CD4-positive, alpha-beta T cell (primary cell): ENCODE measurements around the gene SDC4. TPM values are rescaled to one million over a fixed set of nuclear protein-coding genes. Genes with fewer than 3 reads are reported as not detected.

Experiments used
- ATAC-seq: fragments of 200-7000 bp; cut with Tn5 transposase; one replicate; pipeline ENCODE4 v1.10.0; 2022; ENCODE audit warnings: mild to moderate bottlenecking; ENCODE audit not compliant: poor library complexity
- CTCF ChIA-PET: fragments of 350-600 bp; sonication (Branson Sonifier 250); formaldehyde crosslinking; loops from one replicate; lab custom pipeline; 2021; ENCODE audit warnings: antibody characterized with exemption, inconsistent platforms; lab: Charles Lee
- POLR2A ChIA-PET: fragments of 350-600 bp; sonication (Branson Sonifier 250); formaldehyde crosslinking; loops from one replicate; lab custom pipeline; 2021; ENCODE audit warnings: antibody characterized with exemption, inconsistent platforms; lab: Charles Lee
- DNase-seq, 14 experiments: peaks; one replicate each; pipeline ENCODE4 v3.0.0-alpha.2; 2013 to 2020; ENCODE audit warnings: mixed read lengths in 2 of 14
- H3K27ac ChIP-seq, 2 donors: one replicate each; pipeline versions ENCODE4 v1.5.1 to v1.7.0; 2013; ENCODE audit warnings: low read length in 2 of 2, low read depth in 1 of 2, mild to moderate bottlenecking in 1 of 2
- H3K27me3 ChIP-seq, 2 experiments: 1 replicate in 1 of 2; 2 replicates in 1 of 2; pipeline versions ENCODE4 v1.6.1 to v1.7.0; 2013; ENCODE audit warnings: low read length in 2 of 2, control low read depth in 1 of 2, mild to moderate bottlenecking in 1 of 2, moderate library complexity in 1 of 2; ENCODE audit not compliant: insufficient read depth in 2 of 2, control insufficient read depth in 1 of 2
- H3K36me3 ChIP-seq: one replicate; pipeline ENCODE4 v1.6.1; 2013; ENCODE audit warnings: low read length, control low read depth; ENCODE audit not compliant: insufficient read depth
- H3K4me1 ChIP-seq: one replicate; pipeline ENCODE4 v1.6.1; 2013; ENCODE audit warnings: low read length, control low read depth; ENCODE audit not compliant: insufficient read depth
- H3K4me3 ChIP-seq: one replicate; pipeline ENCODE4 v1.5.1; 2013; ENCODE audit warnings: mild to moderate bottlenecking, low read length, moderate library complexity
- H3K9me3 ChIP-seq, 2 experiments: 1 replicate in 1 of 2; 2 replicates in 1 of 2; pipeline versions ENCODE4 v1.6.1 to v1.7.0; 2013; ENCODE audit warnings: low read length in 2 of 2, mild to moderate bottlenecking in 2 of 2, control low read depth in 1 of 2, moderate library complexity in 1 of 2; ENCODE audit not compliant: control insufficient read depth in 1 of 2, insufficient read depth in 1 of 2
- H3K27ac Mint-ChIP-seq: one replicate; pipeline ENCODE4 v1.8.0; 2020; ENCODE audit warnings: mixed read lengths
- H3K27me3 Mint-ChIP-seq: one replicate; pipeline ENCODE4 v1.8.0; 2021; ENCODE audit warnings: mixed read lengths
- H3K36me3 Mint-ChIP-seq: one replicate; pipeline ENCODE4 v1.8.0; 2021; ENCODE audit warnings: low read depth, mixed read lengths
- H3K4me1 Mint-ChIP-seq: one replicate; pipeline ENCODE4 v1.8.0; 2021; ENCODE audit warnings: low read depth, mixed read lengths
- H3K4me3 Mint-ChIP-seq: one replicate; pipeline ENCODE4 v1.8.0; 2020; ENCODE audit warnings: mild to moderate bottlenecking, mixed read lengths
- H3K9me3 Mint-ChIP-seq: one replicate; pipeline ENCODE4 v1.8.0; 2020; ENCODE audit warnings: mixed read lengths
- intact Hi-C, 2 experiments: fragments of 100-400 bp; cut with DNase I in 1 of 2; cut with micrococcal nuclease in 1 of 2; formaldehyde crosslinking; loops; one replicate each; pipeline versions ENCODE4 v1.15.1 to v1.9.0; 2023 to 2025; cut with DNase I, micrococcal nuclease
- total RNA-seq, 174 experiments: library from RNA in 2 of 174; stranded (reverse) in 2 of 174; gene quantifications; one replicate each; pipeline ENCODE4 v1.2.3 and lab custom pipeline; 2021 to 2026
- TF ChIP-seq, protein P1 (sequence below): fragments of 200-600 bp; IDR thresholded peaks from one replicate; pipeline ENCODE4 v1.8.0; 2022; ENCODE audit warnings: antibody characterized with exemption, mild to moderate bottlenecking

Gene SDC4
- total RNA-seq, 2 experiments from 2014 or later, result 1.0 to 1.1 TPM

DNA sequence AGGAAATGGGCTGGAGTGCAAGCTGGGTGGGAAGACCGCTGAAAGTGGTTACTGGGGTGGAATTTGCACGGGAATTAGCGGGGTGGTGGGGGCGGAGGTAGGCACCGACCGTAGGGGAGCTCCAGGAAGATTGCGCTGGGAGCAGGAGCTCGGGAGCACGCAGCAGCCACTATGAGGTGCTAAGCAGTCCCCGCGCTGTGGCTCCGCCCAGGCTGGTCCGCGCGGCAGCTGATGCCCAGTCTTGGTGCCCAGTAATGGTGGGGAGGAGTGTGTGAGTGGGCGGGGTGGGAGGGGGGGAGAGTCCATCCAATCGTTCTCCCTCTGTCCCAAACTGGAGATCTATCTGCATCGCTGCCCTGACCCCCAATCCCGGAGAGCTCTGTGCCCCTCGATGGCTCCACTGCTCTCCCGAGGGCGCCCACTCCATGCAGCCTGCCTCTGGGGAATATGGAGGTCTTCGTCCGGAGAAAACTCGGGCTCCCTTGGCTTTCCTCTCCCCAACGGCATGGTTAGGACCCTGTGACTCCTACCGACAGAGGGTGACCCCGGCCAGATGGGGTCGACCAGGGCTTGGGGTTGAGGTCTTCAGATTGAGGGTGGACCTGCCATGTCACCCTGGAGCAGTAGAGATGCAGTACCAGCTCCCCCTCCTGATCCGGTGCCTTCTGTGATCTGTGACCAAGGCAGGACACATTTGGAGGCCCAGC, 24.6 kb upstream of the SDC4 start:
- Mint-ChIP-seq H3K27ac (peak overlapping the region; percentile 96), H3K27me3 (no peaks in the 10 kb centered on the region), H3K36me3 (peaks cover 29% of the 10 kb centered on the region), H3K4me1 (peaks cover 53% of the 10 kb centered on the region), H3K9me3 (no peaks in the 10 kb centered on the region), H3K4me3 (peak overlapping the region; percentile 90)
- peak overlapping the region; percentile 62 to 73 for H3K27ac ChIP-seq
- POLR2A ChIA-PET, result interaction anchor here (0.8 to 4.7 kb wide), 14 partner anchors 9 to 1916 kb away, joined by 3 to 184 read pairs (median 8); partner anchors contain the start of genes DBNDD2, PCIF1, PIGT and SYS1
- TF ChIP-seq, protein P1, sequence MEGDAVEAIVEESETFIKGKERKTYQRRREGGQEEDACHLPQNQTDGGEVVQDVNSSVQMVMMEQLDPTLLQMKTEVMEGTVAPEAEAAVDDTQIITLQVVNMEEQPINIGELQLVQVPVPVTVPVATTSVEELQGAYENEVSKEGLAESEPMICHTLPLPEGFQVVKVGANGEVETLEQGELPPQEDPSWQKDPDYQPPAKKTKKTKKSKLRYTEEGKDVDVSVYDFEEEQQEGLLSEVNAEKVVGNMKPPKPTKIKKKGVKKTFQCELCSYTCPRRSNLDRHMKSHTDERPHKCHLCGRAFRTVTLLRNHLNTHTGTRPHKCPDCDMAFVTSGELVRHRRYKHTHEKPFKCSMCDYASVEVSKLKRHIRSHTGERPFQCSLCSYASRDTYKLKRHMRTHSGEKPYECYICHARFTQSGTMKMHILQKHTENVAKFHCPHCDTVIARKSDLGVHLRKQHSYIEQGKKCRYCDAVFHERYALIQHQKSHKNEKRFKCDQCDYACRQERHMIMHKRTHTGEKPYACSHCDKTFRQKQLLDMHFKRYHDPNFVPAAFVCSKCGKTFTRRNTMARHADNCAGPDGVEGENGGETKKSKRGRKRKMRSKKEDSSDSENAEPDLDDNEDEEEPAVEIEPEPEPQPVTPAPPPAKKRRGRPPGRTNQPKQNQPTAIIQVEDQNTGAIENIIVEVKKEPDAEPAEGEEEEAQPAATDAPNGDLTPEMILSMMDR, result no peak
- H3K27me3 ChIP-seq, result no peaks in the 10 kb centered on the region
- ATAC-seq (no peak), DNase-seq (peak in 1 of 14 experiments; percentile 30)
- H3K9me3 ChIP-seq, result no peaks in the 10 kb centered on the region
- peaks cover 9% of the 10 kb centered on the region for H3K36me3 ChIP-seq
- peaks cover 39% of the 10 kb centered on the region for H3K4me1 ChIP-seq
- CTCF ChIA-PET, result interaction anchor here (0.9 to 9.5 kb wide), 18 partner anchors 10 to 398 kb away, joined by 3 to 132 read pairs (median 5); partner anchors contain the start of genes PIGT and SYS1
- H3K4me3 ChIP-seq, result peak overlapping the region; percentile 63
- intact Hi-C loops, result loop anchor here (1.0 to 5.0 kb wide), 5 partner anchors 9 to 485 kb away; partner anchors contain the start of genes ACOT8 (in 1 of the 2), PIGT (in 1 of the 2), SYS1 (in 1 of the 2) and ZSWIM3 (in 1 of the 2)

DNA sequence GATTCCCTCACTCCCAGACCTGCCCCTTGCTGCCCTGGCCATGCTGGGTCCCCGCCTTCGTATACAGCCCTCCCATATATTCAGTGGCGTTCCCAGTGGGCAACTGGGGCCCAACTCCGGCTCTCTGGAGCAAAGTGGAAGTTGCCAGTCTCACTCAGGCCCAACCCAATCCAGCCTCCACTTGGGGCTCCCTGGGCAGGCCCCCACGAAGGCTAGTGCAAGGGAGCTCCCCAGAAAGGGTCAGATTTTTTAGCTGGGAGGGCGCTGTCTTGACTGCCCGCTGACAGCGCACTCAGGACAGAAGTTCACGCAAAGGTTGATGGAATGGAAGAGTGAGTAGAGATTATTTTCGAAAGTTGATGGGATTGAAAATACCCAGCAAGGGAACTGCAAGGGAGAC, 24.0 kb upstream of the SDC4 start:
- H3K4me1 ChIP-seq, result peaks cover 45% of the 10 kb centered on the region

DNA sequence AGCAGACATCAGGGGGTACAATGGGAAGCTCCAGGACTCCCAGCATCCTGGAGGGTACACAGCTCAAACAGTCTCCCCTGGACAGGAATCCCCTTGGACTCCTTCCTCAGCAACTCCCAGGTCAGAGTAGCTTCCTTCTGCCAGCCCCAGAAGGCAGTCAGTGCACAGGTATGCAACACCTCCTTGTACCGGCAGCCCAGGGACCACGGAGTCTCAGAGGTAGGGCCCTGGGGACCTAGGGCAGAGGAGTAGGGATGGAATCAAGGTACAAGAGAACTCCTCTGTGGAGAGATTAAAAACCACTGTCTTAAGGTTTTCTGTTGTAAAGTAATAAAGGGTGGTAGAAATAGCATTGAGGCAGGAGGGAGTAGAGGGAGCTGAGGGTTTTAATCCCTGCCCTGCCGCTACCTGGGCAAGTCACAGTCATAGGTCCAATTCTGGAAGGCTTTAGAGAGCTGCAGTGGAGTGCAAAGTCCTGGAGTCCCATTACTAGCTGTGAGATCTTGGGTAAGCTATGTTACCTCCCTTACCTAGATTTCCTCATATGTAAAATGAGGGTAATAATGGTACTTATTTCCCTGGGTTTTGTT, 22.4 kb upstream of the SDC4 start:
- Mint-ChIP-seq H3K9me3 (no peaks in the 10 kb centered on the region), H3K4me3 (peak overlapping the region; percentile 51), H3K27ac (peak overlapping the region; percentile 80), H3K36me3 (peaks cover 48% of the 10 kb centered on the region), H3K27me3 (no peaks in the 10 kb centered on the region), H3K4me1 (peaks cover 71% of the 10 kb centered on the region)
- TF ChIP-seq, protein P1, result no peak
- POLR2A ChIA-PET, result interaction anchor here (4.1 to 4.7 kb wide), 2 partner anchors 45 to 67 kb away, joined by 60 to 89 read pairs; partner anchors contain the start of gene PIGT
- Histone ChIP-seq H3K27ac (no peak overlapping the region), H3K9me3 (no peaks in the 10 kb centered on the region), H3K36me3 (peaks cover 30% of the 10 kb centered on the region), H3K27me3 (no peaks in the 10 kb centered on the region), H3K4me3 (no peak overlapping the region), H3K4me1 (peaks cover 55% of the 10 kb centered on the region)
- DNase-seq, result no peak
- ATAC-seq, result no peak
- CTCF ChIA-PET, result interaction anchor here (1.2 to 9.5 kb wide), 2 partner anchors 67 to 77 kb away, joined by 3 to 132 read pairs; no protein-coding TSS in a partner anchor
- intact Hi-C loops, result loop anchor here in 1 of 2 experiments (5.0 kb wide), 1 partner anchor 487 kb away; the partner anchor contains the start of genes ACOT8 and ZSWIM3

More for the DNA sequence above, 24.0 kb upstream of the SDC4 start:
- Mint-ChIP-seq H3K4me1 (peaks cover 59% of the 10 kb centered on the region), H3K27ac (peak overlapping the region; percentile 80), H3K27me3 (no peaks in the 10 kb centered on the region), H3K36me3 (peaks cover 33% of the 10 kb centered on the region), H3K9me3 (no peaks in the 10 kb centered on the region), H3K4me3 (peak overlapping the region; percentile 83)
- Histone ChIP-seq H3K4me3 (no peak overlapping the region), H3K27ac (no peak overlapping the region), H3K27me3 (no peaks in the 10 kb centered on the region), H3K9me3 (no peaks in the 10 kb centered on the region), H3K36me3 (peaks cover 14% of the 10 kb centered on the region)
- DNase-seq (no peak), ATAC-seq (no peak)
- CTCF ChIA-PET, result interaction anchor here (1.2 to 9.5 kb wide), 5 partner anchors 10 to 65 kb away, joined by 3 to 132 read pairs (median 51); partner anchors contain the start of genes PIGT and SYS1
- POLR2A ChIA-PET, result interaction anchor here (2.1 to 4.7 kb wide), 5 partner anchors 8 to 65 kb away, joined by 14 to 184 read pairs (median 60); partner anchors contain the start of genes DBNDD2, PIGT and SYS1
- intact Hi-C loops, result loop anchor here (2.0 to 5.0 kb wide), 3 partner anchors 43 to 485 kb away; partner anchors contain the start of genes ACOT8 (in 1 of the 2), PIGT (in 1 of the 2) and ZSWIM3 (in 1 of the 2)
- TF ChIP-seq, protein P1, result no peak
